Right forelimb (tissue), 1 donor: Measurements from ENCODE around the gene LRRC8B.

Source experiments
- DNase-seq: peaks from one replicate; pipeline ENCODE4 v3.0.0-alpha.2; 2018

Gene LRRC8B

DNA sequence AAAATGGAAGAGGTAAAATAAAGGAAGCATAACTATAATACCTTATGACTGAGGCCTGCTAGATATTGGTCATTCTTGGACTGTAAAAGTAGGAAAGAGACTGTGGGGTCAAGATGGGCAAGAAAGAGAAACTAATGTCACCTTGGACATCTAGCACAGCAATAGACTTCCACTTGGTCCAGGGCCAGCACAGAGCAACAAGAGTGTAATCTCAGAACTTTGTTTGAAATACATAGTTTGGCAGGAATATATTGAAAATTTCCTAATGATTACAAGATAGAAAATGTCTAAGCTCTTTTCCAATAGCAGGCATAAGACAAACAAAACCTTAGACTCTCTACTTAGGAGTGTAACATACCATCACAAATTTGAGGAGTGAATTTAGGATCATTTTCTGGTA, 112.9 kb downstream of the LRRC8B start:
- no peak for DNase-seq

DNA sequence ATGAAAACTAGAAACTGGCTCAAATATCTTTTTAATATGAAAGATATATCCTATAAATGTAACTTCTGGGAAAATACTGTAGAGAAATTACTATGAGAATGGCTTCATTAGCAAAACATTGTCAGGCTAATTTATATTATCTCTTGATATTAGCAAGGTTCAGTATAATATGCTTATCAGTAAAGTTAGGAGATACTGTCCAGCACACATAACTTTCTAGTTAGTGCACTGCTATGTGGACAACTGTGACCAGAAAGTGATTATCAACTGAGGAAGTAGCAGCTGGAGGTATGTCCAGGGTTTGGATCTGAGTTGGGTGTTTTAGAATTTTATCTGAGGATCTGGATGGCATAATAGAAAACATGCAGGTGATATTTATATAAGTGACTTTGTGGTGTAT, 115.8 kb downstream of the LRRC8B start:
- no peak for DNase-seq

DNA sequence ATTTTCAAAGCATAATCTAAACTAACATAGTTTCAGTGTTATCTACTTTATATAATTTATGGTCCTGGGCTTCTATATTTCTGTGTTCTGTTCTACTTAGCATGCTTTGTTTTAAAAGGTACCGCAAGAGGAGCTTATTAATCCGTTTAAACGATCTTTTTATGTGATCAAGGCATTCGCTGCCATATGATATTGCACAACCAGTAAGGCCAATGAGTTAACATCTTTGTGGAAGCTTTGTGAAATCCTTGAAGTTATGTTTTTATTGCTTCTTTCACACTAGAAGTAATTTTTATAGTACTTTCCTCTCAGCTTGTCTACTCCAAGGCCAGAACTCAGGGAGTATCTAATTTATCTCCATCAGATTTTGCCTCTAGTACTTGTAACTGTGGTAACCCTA, 117.2 kb downstream of the LRRC8B start:
- DNase-seq, result no peak

DNA sequence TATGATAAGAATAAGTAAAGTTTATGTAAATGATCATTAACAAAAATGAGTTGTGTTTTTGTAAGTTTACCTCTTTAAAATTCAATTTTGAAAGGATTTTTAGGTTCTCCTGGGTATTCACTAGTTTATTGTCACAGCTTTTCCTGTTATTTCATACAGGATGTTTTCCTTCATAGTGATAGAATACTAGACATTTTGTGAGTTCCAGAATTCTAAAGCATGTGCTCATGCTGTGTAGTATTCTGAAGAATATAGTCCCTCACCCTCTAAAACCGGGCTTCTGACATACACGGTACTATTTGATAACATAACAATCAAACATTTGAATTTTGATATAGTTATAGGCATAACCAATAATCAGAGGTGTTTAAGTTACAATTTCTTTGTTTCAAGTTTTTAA, 118.9 kb downstream of the LRRC8B start:
- DNase-seq, result no peak

DNA sequence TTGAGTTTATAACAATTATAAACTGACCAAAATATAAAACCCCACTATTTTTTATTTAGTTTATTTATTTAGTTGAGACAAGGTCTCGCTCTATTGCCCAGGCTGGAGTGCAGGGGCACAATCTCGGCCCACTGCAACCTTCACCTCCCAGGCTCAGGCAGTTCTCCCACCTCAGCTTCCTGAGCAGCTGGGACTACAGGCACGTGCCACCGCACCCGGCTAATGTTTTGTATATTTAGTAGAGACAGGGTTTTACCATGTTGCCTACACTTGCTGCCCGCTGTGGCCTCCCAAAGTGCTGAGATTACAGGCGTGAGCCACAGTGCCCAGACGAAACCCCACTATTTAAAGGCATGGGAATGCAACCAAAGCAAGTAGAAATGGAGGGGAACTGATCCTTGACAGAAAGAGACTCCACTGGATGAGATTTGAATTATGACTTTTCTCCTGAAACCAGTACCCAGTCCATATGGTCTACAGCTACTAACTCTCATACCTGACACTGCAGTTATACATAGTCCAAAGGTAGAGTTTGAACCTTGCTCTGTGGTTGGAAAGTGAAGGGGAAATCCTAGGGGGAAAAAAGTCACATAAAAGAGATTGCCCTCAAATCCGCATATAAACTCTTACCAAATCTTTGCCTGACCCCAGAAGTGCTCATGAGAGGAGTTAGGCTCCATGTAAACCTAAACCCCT, 119.6 kb downstream of the LRRC8B start:
- no peak for DNase-seq

DNA sequence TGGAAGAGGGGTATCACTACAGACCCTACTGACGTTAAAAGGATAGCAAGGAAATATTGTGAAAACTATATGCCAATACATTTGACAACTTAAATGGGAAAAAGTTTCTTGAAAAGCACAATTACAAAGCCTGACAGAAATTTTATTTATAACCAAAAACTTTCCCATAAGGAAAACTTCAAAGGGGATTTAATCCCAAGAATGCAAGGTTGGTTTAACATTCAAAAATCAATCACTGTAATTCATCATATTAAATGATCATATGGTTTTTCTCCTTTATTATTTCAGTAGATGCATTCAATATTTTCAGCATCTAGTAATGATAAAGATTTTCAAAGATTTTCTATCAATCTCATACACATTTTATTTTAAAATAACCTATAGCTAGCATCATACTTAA, 121.6 kb downstream of the LRRC8B start:
- no peak for DNase-seq
